Fibroblast of gingiva (primary cell): Measurements from ENCODE around the gene CFAP69.

Experiments
- DNase-seq: peaks from one replicate; pipeline ENCODE4 v3.0.0-alpha.2; 2011; ENCODE audit warnings: low read depth

The CFAP69 gene

GRCh38 chr7:90244909-90245851, at the start of gene CFAP69:
CFAP69 (plus strand) TSS chr7:90245174; CDS start chr7:90245425, 251 bp downstream.
- peak; percentile 87 for DNase-seq

GRCh38 chr7:90201500-90202195, 43.3 kb upstream of the CFAP69 start:
- DNase-seq, result no peak

- no peak for DNase-seq
These were observed 37.0 kb upstream of the CFAP69 start for GRCh38 chr7:90207956-90208355.

- peak; percentile 93 for DNase-seq
These were observed 35.2 kb upstream of the CFAP69 start for GRCh38 chr7:90209776-90210175.

GRCh38 chr7:90210475-90210874, 34.5 kb upstream of the CFAP69 start:
- no peak for DNase-seq

GRCh38 chr7:90210981-90211380, 34.0 kb upstream of the CFAP69 start:
- DNase-seq, result no peak

GRCh38 chr7:90211391-90212148, 33.4 kb upstream of the CFAP69 start, which contains the start of gene STEAP2:
STEAP2 (plus strand) TSS chr7:90211740; CDS start chr7:90225083, 13,343 bp downstream.
- DNase-seq, result peak; percentile 97

GRCh38 chr7:90212149-90212495, 32.9 kb upstream of the CFAP69 start:
- no peak for DNase-seq

- no peak for DNase-seq
These were observed 31.5 kb upstream of the CFAP69 start for GRCh38 chr7:90213521-90213920.

- DNase-seq, result peak; percentile 69
These were observed 28.8 kb upstream of the CFAP69 start for GRCh38 chr7:90216080-90216674.

- peak; percentile 14 for DNase-seq
These were observed 28.2 kb upstream of the CFAP69 start for GRCh38 chr7:90216771-90217170.

- DNase-seq, result no peak
These were observed 22.6 kb upstream of the CFAP69 start for GRCh38 chr7:90222390-90222789.

GRCh38 chr7:90222811-90223725, 21.9 kb upstream of the CFAP69 start:
- DNase-seq, result peak; percentile 85

- DNase-seq, result no peak
These were observed 20.8 kb upstream of the CFAP69 start for GRCh38 chr7:90224195-90224594.

- DNase-seq, result no peak
These were observed 19.8 kb upstream of the CFAP69 start for GRCh38 chr7:90225181-90225580.

GRCh38 chr7:90225601-90226000, 19.4 kb upstream of the CFAP69 start:
- no peak for DNase-seq

GRCh38 chr7:90227259-90227658, 17.7 kb upstream of the CFAP69 start:
- no peak for DNase-seq

- no peak for DNase-seq
These were observed 15.3 kb upstream of the CFAP69 start for GRCh38 chr7:90229682-90230081.

GRCh38 chr7:90230834-90231233, 14.1 kb upstream of the CFAP69 start:
- DNase-seq, result no peak

- no peak for DNase-seq
These were observed 13.7 kb upstream of the CFAP69 start for GRCh38 chr7:90231304-90231703.

- no peak for DNase-seq
These were observed 12.5 kb upstream of the CFAP69 start for GRCh38 chr7:90232430-90232829.
